CD1c-positive myeloid dendritic cell (primary cell): Measurements from ENCODE around the gene MICU2.

ENCODE experiments used
- DNase-seq: peaks from one replicate; pipeline ENCODE4 v3.0.0-alpha.2; 2016; ENCODE audit errors: extremely low spot score

The MICU2 gene

DNA sequence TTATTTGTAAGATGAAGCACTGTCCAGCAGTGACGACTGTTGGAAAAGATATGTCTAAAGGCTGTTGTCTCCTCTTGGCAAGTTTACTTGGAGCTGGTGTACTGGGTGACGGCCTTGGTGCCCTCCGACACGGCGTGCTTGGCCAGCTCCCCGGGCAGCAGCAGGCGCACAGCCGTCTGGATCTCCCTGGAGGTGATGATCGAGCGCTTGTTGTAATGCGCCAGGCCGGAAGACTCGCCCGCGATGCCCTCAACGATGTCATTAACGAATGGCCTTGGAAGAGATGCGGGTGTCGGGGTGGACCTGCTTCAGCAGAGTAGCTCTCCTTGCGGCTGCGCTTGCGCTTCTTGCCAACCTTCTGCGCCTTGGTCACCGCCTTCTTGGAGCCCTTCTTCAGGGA is 120.2 kb downstream of the MICU2 start:
- DNase-seq: no peak

DNA sequence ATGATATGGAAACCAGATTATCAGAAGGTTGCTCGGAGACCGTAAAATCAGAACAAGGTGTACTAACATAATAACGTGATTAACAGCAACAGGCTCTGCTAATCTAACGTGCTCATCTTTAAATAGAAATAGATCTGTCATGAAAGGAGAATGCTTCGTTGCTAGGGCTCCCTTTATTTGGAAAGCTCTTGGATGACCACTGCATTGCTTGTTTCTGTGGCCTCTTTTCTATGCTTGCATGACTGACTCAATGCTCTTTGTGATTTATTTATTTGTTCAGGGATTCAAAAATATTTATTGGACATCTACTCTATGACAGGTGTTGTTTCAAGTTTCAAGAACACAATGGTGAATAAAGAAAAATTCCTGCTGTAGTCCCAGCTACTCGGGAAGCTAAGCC is 122.6 kb downstream of the MICU2 start:
- no peak for DNase-seq

DNA sequence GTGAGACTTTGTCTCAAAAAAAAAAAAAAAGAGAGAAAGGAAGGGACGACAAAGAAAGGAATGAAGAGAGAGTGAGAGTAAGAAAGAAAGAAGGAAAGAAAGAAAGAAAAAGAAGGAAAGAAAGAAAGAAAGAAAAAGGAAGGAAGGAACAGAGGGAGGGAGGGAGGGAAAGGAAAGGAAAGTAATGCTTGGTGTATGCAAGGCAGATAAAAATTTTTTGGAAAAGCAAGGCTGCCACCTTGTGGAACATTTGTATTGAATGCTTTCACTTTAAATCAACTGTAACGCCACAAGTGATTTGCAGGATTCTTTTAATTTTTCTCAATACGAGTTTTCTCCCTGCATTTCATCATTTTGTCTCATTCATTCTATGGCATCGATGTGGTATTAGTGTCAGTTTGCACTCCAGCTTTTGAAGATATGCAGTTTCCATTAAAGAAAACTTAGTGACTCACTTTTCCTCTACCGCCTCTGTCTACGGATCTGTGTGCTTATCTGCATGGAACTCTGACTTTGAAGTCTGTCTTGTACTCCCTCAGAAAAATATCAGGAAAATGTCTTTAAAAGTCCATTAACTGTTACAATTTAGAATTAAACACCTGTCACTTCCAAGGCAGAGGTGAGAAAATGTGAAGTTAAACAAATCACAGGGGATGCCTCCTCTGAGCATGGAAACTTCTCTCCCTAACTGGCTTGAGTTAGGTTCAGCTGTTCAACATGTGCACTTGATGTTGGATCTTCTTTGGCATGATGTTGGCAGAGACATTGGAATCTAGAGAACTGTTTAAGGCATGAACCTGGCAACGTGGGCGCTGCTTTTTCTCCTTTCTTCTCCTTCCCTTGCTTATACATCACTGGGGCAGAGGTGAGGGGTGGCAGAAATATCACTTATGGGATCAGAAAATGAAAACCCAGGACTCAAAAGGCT is 124.8 kb downstream of the MICU2 start:
- peak; percentile 84 for DNase-seq

DNA sequence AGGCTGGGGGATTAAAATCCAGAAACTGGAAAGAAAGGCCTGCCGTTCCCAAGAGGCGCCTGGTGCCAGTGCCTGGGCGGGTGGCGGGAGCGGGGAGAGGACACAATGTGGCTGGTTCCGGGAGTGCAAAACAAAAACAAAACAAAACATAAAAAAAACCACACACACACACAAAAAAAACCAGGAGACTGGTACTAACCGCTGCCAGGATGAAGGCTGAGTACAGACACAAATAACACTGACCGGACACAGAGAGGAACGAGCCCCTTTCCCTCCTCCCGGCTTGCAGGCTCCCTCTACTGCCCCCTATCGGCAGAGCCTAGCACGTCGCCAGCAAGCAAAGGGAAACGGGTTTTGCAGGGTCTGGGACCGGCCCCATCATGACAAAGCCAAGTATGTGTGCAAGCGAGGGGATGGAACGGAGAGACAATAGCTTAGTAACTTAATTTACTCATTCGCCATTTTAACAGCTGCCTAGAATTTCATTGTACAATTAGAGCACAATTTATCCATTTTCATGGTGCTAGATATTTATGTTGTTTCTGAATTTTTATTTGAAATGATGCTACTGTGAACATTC is 127.0 kb downstream of the MICU2 start:
- peak; percentile 88 for DNase-seq

DNA sequence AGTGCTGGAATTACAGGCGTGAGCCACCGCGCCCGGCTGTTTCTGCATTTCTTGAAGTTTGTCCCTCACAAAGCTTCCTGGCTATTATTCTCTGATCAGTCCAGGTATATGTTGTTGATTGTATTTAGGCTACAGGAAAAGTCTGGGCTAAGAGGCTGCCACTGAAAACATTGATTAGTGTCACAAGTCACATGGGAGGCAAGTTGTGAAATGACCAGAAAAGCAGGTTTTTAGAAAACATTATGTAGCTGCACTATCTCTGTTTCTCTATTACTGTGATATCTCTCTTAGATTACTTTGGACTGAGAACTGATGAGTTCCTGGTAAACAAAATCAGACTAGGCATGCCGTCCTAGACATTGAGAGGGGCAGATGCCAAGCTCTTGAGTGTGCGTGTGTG is 128.9 kb downstream of the MICU2 start:
- no peak for DNase-seq

DNA sequence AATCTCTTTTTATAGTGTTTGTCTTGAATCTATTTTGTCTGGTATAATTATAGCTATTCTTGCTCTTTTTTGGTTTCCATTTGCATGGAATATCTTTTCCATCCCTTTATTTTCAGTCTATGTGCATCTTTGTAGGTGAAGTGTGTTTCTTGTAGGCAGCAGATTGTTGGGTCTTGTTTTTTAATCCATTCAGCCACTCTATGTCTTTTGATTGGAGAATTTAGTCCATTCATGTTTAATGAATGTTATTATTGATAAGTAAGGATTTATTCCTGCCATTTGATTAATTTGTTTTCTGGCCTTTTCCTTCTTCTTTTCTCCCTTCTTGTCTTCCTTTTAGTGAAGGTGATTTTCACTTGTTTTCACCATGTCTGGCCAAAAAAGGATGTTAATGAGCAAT is 133.2 kb downstream of the MICU2 start:
- DNase-seq: no peak

DNA sequence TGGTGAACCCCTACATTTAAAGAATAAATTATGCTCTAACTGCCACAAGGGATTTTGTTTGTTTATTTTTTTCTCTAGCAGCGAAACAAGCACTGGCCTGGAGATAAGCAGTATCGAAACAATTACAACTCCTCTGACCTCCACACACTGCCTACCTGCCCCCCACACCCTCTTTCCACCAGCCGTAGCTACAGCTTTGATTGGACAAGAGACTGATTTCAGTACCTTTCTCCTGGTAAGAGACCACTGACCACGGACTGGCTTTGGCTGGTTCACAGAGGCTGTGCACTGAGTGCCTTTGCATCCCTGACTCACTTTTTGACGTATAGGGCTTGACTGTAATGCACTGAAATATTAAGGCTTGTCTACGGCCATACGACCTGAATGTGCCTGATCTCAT is 137.4 kb downstream of the MICU2 start:
- no peak for DNase-seq

DNA sequence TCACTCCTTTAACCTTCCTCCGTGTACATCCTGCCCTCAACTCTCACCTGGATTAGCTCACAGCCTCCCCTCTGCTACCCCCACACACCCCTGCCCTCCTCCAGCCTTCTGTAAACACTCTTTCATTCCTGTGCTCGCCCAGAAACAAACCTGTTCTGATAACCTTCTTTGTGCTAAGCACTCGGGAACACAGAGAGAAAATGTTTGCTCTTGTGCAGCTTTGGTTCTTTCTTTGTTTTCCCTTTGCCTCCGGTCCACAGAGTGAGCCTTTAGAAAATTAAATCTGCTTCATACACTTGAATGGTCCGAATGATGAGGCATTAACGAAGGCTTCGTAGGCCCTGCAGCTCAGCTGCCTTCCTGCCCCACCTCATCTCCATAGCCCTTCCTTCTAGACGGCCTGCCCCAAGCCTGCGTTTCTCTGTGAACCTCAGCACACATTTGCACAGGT is 138.2 kb downstream of the MICU2 start:
- no peak for DNase-seq

GRCh38 chr13:21463424-21463823 is 140.5 kb downstream of the MICU2 start:
- DNase-seq: no peak

GRCh38 chr13:21461131-21461530 is 142.8 kb downstream of the MICU2 start:
- no peak for DNase-seq

DNA sequence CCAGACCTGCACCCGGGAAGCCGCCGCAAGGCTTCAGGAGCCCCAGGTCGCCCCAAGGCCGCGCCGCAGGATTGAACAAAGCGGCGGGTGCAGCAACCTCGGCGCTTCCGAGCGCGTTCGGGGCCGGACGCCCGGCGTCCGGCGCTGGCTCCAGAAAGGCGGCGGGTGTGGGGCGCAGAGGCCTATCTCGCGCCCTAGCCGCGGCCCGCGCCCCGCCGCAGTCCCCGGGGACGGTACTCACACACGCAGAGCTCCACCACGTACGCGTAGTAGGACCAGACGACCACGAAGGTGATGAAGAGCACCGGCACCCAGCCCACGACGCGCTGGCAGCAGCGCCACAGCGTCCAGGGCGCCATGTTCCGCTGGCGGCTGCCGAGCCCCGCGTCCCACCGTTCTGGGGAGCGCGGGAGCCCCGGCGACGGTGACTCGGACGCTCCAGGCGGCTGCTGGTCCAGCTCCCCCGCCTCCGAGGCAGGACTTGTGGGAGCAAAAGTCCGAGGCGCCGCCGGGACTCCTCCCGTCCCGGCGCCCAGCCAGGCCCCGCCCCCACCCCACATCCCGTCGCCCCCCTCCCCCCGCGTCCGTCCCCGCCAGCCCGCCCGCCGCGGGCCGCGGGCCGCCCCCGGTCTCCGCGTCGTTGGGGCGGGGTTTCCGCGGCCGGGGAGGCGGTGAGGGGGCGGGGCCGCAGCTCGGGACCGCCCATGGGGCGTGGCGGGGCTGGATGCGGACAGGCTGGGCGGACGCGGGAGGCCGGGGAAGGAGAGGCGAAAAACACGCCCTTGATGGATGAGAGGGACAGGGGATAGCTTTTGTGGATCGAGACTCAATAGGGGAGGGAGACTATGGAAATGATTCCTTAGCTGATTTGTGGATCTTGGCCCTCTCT is 144.9 kb downstream of the MICU2 start, which contains the start of gene ZDHHC20:
TSS of gene ZDHHC20 (minus strand) at position 491 of the 889 bp plus-strand sequence. CDS start at position 359, 132 bp downstream.
- peak; percentile 95 for DNase-seq

DNA sequence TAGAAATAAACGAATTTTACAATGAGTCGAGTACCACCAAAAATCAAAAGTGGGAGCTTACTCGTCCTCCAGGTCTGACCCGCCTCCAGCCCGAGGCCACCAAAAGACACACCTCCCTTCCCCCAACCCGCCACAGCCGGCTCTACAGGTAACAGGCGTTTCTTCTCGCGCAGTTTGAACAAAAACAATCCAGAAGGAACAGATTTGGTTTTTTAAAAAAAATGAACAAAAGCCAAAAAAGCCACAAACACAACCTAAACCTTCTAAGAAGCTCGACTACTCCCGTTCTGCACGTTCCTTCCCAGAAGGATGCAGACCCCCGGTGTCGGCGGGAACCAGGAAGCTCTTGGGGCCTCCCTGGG is 145.5 kb downstream of the MICU2 start:
- DNase-seq: no peak

DNA sequence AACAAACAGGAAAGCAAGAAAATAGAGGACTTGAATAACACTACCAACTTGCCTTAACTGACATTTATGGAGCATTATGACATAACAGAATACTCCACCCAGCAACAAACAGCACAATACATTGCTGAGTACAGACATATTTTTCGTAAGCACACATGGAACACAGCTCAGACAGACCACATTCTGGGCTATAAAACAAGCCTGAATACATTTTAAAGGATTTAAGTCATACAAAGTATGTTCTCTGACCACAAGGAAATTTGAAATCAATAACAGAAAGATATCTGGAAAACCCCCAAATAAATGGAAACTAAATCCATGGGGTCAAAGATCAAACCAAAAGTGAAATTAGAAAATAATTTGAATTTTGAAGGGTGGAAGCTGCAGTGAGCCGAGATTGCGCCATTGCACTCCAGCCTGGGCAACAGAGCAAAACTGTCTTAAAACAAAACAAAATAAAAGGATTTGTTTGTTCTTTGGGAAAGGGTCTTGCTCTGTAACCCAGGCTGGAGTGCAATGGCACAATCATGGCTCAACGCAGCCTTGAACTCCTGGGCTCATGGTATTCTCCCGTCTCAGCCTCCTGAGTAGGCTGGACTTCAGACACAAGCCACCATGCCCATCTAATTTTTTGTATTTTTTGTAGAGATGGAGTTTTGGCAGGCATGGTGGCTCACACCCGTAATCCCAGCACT is 150.4 kb downstream of the MICU2 start:
- no peak for DNase-seq

DNA sequence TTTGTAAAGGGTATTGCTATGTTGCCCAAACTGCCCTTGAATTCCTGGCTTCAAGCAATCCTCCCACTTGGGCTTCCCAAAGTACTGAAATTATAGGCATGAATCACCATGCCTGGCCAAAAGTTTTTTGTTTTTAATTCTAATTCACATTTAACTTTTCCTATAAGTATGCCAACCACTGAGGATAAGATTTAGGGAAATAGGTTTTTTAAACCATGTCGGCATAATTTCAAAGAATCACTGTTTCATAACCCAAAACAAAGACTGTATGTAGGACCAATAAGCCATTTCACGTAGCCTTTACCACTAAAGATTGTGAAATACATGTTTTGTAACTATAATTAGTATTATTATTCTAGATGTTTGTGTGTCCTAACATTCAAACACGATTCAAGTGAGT is 153.0 kb downstream of the MICU2 start:
- DNase-seq: no peak

DNA sequence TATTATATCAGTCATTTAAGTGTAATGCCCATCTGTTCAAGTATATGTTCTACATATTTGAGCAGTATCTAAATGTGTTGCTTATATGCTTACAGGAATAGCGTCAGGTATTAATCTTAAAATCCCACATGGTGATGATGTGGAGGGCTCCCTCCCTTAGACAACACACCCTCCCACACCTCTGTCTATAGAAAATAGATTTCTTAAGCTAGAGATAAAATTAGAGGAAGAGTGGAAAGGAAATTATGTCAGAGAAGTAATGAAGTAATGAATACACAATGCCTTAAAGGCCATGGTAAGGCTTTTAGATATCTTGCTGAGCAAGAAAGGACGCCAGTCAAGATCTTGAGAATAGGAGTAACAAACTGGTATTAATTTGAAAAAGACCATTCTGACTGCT is 157.3 kb downstream of the MICU2 start:
- DNase-seq: no peak

GRCh38 chr13:21445759-21446158 is 158.2 kb downstream of the MICU2 start:
- no peak for DNase-seq

- DNase-seq: no peak
Observed at GRCh38 chr13:21443171-21443570, 160.8 kb downstream of the MICU2 start.
